NCI-H1417 treated with DMSO at 0.1 percent for 48 hours (cell line): ENCODE results near the gene IGSF1.

Source experiments
- DNase-seq: peaks from one replicate; lab custom pipeline; 2025; lab: John Stamatoyannopoulos, UW

The IGSF1 gene, protein sequence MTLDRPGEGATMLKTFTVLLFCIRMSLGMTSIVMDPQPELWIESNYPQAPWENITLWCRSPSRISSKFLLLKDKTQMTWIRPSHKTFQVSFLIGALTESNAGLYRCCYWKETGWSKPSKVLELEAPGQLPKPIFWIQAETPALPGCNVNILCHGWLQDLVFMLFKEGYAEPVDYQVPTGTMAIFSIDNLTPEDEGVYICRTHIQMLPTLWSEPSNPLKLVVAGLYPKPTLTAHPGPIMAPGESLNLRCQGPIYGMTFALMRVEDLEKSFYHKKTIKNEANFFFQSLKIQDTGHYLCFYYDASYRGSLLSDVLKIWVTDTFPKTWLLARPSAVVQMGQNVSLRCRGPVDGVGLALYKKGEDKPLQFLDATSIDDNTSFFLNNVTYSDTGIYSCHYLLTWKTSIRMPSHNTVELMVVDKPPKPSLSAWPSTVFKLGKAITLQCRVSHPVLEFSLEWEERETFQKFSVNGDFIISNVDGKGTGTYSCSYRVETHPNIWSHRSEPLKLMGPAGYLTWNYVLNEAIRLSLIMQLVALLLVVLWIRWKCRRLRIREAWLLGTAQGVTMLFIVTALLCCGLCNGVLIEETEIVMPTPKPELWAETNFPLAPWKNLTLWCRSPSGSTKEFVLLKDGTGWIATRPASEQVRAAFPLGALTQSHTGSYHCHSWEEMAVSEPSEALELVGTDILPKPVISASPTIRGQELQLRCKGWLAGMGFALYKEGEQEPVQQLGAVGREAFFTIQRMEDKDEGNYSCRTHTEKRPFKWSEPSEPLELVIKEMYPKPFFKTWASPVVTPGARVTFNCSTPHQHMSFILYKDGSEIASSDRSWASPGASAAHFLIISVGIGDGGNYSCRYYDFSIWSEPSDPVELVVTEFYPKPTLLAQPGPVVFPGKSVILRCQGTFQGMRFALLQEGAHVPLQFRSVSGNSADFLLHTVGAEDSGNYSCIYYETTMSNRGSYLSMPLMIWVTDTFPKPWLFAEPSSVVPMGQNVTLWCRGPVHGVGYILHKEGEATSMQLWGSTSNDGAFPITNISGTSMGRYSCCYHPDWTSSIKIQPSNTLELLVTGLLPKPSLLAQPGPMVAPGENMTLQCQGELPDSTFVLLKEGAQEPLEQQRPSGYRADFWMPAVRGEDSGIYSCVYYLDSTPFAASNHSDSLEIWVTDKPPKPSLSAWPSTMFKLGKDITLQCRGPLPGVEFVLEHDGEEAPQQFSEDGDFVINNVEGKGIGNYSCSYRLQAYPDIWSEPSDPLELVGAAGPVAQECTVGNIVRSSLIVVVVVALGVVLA (N-terminal part only)

DNA sequence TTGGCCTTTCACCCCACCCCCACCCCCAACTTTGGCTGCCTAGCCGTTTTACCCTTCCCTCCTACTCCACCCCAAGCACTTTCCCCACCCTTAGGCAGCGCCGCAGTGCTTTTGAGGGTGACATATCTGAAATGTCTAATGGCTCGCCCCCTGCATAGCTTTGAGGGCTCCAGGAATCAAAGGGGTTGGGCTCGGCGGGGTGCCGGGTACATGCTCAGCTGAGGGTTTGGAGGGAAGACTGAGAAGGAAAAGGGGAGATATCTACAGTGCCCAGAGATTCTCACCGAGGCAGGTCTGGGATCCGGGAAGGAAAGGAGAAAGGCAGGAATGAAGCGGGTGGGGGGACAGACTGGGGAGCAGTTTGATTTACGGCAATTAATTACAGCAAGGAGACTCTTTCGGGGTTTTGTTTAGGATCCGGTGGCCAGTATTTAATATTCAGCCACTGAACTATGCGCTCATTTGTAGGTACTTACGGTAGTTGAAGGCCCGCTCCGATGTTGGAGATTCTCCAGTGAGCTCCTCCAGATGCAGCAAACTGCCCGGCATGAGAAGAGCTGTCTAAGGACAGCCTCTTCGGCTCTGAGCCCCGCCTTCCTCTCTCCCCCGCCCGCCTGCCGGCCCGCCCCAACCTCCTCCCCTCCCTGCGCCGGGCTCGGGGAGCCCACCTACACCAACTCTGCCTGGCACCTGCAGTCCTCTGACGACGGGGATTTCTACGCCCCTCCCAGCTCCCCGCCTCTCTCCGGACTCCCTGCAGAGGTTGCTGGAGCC is at the start of gene IGSF1:
Gene IGSF1 (minus strand): TSS at position 569 of the 774 bp plus-strand sequence. CDS start 2,632 bp downstream, outside the sequence.
- DNase-seq = no peak

- no peak for DNase-seq
Observed at GRCh38 chrX:131332331-131332730, 43.2 kb upstream of the IGSF1 start.

- no peak for DNase-seq
Observed at GRCh38 chrX:131331152-131331551, 42.0 kb upstream of the IGSF1 start.

- DNase-seq = no peak
Observed at GRCh38 chrX:131330735-131331134, 41.6 kb upstream of the IGSF1 start.

DNA sequence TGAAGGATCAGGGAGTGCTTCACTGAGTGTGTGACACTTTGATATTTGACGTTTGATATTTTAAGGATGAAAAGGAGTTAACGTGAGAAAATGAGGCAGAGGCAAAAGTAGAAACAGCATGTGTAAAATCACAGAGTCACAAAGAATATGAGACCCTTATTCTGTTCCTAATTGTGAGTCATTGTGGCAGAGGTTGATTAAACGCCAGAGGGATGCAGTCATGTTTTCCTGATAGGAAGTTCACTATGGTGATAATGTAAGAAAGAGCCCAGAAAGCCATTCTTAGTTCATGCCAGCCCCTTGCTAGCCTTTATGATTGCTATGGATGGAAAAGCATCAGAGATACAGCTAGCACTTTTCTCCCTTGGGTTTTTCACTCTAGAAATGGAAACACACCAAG is 33.5 kb upstream of the IGSF1 start:
- no peak for DNase-seq

DNA sequence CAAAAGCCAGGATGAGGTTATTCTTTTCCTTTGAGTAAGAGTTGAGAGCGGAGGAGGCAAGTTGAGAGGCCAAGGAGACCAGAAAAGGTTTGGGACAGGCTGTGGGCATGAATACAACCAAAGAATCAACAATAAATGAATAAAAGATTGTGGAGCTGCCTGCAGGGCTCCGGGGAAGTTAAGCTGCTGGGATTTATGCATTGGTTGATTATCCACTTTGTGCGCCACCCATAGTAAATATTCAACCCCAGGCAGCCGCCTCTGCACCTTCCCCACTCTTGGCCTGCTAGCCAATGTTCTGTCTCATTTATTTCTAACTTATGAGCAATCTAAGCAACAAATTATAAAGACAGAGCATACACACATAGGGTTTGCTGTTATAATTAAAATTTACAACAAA is 28.2 kb upstream of the IGSF1 start:
- DNase-seq = no peak

DNA sequence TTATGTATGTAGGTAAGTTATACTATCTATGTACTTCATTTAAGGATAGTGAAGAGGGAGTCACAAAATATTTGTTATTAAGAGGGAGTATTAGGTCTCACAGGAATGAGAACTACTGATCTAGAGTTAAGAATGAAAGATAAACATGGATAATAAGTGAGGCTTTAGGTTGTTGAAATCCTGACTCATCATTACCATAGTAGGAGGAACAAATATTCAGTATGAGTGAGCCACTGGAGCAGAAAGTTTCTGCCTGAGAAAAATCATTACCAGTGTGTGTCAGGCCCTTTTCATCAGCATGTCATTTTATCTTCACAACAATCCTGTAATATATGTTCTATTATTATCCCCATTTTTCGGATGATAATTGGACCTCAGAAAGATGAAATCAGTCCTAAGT is 27.2 kb upstream of the IGSF1 start:
- no peak for DNase-seq

DNA sequence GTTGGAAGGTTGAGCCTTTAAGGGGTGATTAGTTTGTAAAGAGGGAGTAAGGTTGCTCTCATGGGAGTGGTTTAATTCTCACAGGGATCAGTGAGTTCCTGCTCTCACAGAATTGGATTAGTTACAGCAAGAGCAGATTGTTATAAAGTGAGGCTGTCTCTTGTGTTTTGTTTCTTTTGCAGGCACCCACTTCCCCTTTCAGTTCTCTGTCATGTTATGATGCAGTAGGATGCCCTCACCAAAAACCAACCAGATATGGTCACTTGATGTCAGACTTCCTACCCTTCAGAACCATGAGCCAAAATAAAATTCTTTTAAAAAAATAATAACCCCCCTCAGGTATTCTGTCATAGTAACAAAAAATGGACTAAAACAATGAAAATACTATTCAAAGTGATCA is 19.9 kb upstream of the IGSF1 start:
- DNase-seq = no peak

GRCh38 chrX:131306601-131307000 is 17.5 kb upstream of the IGSF1 start:
- no peak for DNase-seq

GRCh38 chrX:131305926-131306325 is 16.8 kb upstream of the IGSF1 start:
- DNase-seq = no peak

- DNase-seq = no peak
Observed at GRCh38 chrX:131302701-131303100, 13.6 kb upstream of the IGSF1 start.

DNA sequence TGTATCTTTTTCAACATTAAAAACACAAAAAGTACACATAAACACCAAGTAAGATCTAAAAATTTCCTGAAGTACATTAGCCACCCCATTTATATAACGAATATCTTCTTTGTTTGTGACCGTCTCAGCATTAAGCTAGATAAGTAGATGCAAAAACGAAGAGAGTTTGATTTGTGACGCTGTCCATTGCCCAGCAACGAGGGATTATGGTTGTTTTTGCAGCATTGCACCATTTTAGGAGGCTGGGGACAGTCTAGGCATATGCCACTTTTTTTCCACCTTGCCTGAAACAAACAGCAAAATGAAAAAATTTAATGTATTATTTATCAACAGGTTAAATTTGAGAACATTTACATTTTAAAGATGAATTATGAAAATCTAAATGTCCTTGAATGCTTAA is 12.0 kb upstream of the IGSF1 start:
- DNase-seq = no peak

DNA sequence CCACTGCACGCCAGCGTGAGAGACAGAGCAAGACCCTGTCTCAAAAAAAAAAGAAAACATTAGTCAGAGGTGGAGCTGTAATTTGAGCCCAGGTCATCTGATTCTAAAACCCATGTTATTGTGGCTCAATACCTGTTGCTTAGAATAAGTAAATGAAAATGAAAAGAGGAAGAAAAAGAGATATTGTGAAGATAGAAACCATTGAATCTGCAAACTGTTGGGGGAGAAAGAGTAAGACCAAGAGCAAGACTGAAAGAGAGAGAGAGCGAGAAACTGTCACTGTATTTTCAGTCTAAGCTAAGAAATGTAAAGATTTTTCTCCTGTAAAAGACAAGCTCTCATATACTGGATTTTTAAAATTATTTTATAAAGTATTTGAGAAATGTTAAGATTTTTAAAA is 9.7 kb upstream of the IGSF1 start:
- DNase-seq = no peak

- no peak for DNase-seq
Observed at GRCh38 chrX:131298036-131298435, 8.9 kb upstream of the IGSF1 start.

DNA sequence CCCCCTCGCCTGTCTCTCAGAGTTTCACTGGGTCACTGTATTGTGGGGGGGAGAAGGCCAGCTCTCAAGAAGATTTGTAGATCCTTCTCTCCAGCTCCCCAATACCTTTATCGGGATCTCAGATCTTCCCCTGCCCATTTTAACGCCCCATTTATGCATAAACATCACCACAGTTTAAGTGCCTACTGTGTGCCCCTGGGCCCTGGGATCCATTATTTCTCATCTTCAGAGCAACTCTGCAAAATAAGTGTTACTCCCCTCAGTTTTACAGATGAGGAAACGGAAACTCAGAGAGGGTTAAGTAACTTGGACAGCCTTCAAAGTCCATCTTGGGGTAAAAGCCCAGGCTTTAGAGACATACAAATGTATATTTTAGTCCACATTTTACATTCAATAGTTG is 421 bp upstream of the IGSF1 start:
- no peak for DNase-seq

- no peak for DNase-seq
Observed at GRCh38 chrX:131288188-131288587, 918 bp downstream of the IGSF1 start.

DNA sequence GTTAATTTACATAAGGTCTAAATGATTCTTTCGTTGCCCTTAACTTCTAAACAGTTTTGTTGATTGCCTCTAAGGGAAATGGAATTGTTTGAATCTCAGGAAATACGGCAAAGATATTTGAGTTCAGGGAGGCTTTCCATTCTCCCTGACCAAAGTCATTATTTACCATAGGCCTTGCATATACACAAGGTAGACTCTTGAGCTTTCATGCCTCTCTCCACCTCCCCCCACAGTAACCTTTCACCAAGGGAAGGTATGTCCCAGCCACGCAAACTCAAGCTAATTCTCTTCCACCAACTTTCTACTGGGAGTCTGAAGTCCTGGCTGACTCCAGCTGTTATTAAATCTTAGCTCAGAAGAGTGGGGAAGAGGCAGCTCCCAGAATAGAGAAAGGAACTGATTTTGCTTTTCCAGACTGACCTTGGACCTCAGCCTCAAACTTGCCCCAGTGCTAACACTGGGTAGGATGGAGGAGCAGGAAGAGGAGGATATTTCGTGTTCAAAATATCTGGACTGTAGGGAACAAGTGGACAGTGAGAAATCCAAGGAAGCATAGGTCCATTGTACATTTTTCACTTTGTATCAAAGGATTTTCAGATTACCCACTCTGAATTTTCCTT is 1.4 kb downstream of the IGSF1 start:
- DNase-seq = no peak

DNA sequence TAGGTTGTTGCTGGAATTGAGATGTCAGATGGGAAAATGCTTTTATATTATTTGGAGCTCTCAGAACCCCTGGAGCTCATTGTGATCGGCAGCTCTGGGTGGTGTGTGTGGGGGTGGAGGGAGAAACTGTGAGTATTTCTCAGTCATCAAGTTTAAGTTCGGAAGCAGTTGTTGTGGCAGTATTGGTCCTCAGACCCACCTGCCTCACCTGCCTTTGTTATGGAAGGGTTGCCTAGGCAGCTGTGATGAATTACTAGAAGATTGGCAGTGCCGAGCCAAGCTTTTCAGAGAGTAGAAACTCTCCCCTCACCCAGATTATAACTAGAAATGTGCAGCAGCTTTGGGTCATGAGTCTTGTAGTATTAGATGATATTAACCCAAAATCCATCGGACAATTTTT is 9.5 kb downstream of the IGSF1 start:
- DNase-seq = no peak

DNA sequence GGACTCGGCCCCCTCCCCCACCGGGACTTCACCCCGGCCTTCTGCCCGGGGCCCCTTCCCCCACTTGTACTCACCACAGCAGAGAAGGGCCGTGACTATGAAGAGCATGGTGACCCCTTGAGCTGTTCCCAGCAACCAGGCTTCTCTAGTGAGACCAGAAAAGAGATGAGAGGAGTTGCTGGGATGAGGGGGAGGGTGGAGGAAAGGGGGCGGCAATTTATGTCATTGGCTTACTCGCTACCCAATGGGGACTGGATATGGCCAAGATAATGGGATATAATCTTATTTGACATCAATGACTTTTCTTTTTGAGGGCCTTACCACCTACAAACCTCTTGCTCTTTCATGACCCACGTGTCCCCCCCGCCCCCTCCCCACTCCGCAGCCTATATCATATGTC is 9.9 kb downstream of the IGSF1 start:
- no peak for DNase-seq

DNA sequence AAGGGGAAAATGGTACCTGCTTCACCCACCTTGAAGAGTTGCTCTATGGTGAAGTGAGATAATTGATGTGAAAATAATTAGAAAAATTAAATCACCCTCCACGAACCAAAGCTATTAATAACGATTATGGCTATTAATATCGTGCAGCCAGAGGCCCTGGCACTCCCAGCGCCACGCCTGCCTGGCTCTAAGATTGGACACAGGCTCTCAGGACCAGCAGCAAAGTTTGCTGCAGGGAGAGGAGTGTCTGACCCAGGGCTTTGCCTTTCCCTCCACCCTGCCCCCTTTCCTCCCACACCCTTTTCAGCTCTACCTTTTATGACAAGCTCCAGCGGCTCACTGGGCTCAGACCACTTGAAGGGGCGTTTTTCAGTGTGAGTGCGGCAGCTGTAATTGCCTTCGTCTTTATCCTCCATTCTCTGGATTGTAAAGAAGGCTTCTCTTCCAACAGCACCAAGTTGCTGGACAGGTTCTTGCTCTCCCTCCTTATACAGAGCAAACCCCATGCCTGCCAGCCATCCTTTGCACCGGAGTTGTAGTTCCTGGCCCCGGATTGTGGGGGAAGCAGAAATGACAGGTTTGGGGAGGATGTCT is 11.5 kb downstream of the IGSF1 start:
- no peak for DNase-seq

GRCh38 chrX:131273011-131273410 is 16.1 kb downstream of the IGSF1 start:
- no peak for DNase-seq
